ENCODE results near the gene HOXA10. TPM values are rescaled to one million over a fixed set of nuclear protein-coding genes. Genes with fewer than 3 reads are reported as not detected.

Gene HOXA10
- total and polyA plus RNA-seq, 4 donors, result 0.03 to 0.70 (median 0.13) TPM

DNA sequence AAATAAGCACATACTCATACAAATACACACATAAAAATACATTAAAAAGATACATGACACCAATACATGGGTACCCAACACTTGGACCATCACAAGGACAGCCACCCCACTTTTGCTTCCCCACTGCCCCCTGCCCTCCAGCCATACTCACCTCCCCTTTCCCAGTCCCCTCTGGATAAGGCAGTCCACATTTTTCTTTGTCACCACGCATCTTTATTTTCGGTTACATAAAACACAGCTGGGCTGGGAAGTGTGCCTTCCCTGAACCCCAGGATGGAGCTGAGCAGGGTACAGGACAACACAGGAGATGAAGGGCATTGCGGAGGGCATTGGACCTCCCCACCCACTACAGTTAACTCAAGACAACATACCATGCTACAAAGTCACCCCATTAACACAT, 20.6 kb downstream of the HOXA10 start (continued):
- TF ChIP-seq, protein P1, sequence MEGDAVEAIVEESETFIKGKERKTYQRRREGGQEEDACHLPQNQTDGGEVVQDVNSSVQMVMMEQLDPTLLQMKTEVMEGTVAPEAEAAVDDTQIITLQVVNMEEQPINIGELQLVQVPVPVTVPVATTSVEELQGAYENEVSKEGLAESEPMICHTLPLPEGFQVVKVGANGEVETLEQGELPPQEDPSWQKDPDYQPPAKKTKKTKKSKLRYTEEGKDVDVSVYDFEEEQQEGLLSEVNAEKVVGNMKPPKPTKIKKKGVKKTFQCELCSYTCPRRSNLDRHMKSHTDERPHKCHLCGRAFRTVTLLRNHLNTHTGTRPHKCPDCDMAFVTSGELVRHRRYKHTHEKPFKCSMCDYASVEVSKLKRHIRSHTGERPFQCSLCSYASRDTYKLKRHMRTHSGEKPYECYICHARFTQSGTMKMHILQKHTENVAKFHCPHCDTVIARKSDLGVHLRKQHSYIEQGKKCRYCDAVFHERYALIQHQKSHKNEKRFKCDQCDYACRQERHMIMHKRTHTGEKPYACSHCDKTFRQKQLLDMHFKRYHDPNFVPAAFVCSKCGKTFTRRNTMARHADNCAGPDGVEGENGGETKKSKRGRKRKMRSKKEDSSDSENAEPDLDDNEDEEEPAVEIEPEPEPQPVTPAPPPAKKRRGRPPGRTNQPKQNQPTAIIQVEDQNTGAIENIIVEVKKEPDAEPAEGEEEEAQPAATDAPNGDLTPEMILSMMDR (IDR thresholded peaks at IDR 0.05; ENCODE audit: low read depth, low read length, missing input control), result no peak

DNA sequence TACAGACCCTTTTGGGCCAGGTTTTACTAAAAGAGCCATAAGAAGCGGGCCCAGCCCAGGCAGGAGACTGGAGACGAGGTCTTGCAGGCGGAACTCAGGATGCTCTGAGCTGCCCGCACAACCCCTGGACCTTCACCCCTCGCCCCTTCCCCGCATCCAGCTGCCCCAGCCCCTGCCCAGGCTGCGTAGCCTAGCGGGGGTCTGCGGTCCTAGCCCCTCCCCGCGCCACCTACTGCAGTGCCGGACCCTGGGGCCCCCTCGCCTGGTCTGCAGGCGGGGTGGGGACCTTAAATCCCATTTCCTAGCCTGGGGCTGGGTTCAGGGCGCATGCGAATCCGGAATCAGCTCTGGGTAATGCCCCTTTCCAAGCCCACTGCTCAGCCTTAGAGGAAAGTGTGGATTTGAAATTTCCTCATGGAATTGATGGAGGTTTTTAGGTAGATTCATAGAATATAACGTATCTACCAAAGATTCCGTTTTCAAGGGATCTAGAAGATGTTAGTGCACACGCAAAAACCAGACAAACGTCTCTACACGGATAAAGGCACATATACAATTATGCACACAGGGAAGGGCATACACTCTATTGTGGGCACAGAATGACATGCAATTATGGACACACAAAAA, 21.2 kb downstream of the HOXA10 start:
- Histone ChIP-seq H3K36me3 (ENCODE audit: control insufficient read depth in 4 of 4, insufficient read depth in 3 of 4, low read depth in 1 of 4, low read length in 3 of 4) (no peaks in the 10 kb centered on the region), H3K4me1 (ENCODE audit: control insufficient read depth in 4 of 4, insufficient read depth in 4 of 4, low read length in 3 of 4) (peaks cover 14 to 36% (median 22%) of the 10 kb centered on the region in 4 donors), H3K9ac (ENCODE audit: low read depth in 1 of 2, low read length in 2 of 2) (no peak overlapping the region), H3K27ac (ENCODE audit: low read depth in 1 of 2, low read length in 2 of 2) (no peak overlapping the region), H3K9me3 (ENCODE audit: control insufficient read depth in 4 of 4, low read length in 3 of 4) (peaks cover 0 to 5% (median 0%) of the 10 kb centered on the region in 4 donors), H3K4me3 (ENCODE audit: low read depth in 1 of 3, low read length in 3 of 3) (no peak overlapping the region), H3K27me3 (ENCODE audit: control insufficient read depth in 4 of 4, insufficient read depth in 4 of 4, low read length in 3 of 4) (peaks cover 15 to 56% (median 40%) of the 10 kb centered on the region in 4 donors)
- WGBS, result 13% methylated on average over 22 of the region's 22 CpGs
- no peak for DNase-seq (ENCODE audit: low spot score)
- TF ChIP-seq, protein P1 (IDR thresholded peaks at IDR 0.05; ENCODE audit: low read depth, low read length, missing input control), result no peak
- TF ChIP-seq MAX (IDR thresholded peaks at IDR 0.05) (no peak), FOXA2 (IDR thresholded peaks at IDR 0.05) (no peak), RXRA (IDR thresholded peaks at IDR 0.05) (no peak), RAD21 (IDR thresholded peaks at IDR 0.05) (no peak), HNF4G (IDR thresholded peaks at IDR 0.05) (no peak), GABPA (IDR thresholded peaks at IDR 0.05 in 1 of 2, conservative IDR thresholded peaks at IDR 0.05 in 1 of 2) (no peak), JUND (IDR thresholded peaks at IDR 0.05) (no peak)
- TF ChIP-seq, protein P2, sequence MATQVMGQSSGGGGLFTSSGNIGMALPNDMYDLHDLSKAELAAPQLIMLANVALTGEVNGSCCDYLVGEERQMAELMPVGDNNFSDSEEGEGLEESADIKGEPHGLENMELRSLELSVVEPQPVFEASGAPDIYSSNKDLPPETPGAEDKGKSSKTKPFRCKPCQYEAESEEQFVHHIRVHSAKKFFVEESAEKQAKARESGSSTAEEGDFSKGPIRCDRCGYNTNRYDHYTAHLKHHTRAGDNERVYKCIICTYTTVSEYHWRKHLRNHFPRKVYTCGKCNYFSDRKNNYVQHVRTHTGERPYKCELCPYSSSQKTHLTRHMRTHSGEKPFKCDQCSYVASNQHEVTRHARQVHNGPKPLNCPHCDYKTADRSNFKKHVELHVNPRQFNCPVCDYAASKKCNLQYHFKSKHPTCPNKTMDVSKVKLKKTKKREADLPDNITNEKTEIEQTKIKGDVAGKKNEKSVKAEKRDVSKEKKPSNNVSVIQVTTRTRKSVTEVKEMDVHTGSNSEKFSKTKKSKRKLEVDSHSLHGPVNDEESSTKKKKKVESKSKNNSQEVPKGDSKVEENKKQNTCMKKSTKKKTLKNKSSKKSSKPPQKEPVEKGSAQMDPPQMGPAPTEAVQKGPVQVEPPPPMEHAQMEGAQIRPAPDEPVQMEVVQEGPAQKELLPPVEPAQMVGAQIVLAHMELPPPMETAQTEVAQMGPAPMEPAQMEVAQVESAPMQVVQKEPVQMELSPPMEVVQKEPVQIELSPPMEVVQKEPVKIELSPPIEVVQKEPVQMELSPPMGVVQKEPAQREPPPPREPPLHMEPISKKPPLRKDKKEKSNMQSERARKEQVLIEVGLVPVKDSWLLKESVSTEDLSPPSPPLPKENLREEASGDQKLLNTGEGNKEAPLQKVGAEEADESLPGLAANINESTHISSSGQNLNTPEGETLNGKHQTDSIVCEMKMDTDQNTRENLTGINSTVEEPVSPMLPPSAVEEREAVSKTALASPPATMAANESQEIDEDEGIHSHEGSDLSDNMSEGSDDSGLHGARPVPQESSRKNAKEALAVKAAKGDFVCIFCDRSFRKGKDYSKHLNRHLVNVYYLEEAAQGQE (IDR thresholded peaks at IDR 0.05), result no peak
